Activated CD4-positive, CD25-positive, alpha-beta regulatory T cell treated with anti-CD3 and anti-CD28 coated beads, Interleukin-2, amount 50 U/mL, for 24 hours (primary cell): ENCODE results near the gene PRSS36.
"Not testable (repeated sequence)": the region's sequence is repeated elsewhere in the genome, so short reads cannot be mapped to it uniquely, and the experiment has no call there.

Source experiments
- ATAC-seq, 2 donors: fragments of 150-1000 bp; cut with Tn5 transposase; one replicate each; pipeline ENCODE4 v1.10.0; 2021; ENCODE audit warnings: mild to moderate bottlenecking in 1 of 2, moderate library complexity in 1 of 2

The PRSS36 gene

GRCh38 chr16:31149894-31150890, at the start of gene PRSS36:
TSS of gene PRSS36 (minus strand) at chr16:31150066. CDS start at chr16:31150035, 31 bp downstream.
- ATAC-seq: no peak

DNA sequence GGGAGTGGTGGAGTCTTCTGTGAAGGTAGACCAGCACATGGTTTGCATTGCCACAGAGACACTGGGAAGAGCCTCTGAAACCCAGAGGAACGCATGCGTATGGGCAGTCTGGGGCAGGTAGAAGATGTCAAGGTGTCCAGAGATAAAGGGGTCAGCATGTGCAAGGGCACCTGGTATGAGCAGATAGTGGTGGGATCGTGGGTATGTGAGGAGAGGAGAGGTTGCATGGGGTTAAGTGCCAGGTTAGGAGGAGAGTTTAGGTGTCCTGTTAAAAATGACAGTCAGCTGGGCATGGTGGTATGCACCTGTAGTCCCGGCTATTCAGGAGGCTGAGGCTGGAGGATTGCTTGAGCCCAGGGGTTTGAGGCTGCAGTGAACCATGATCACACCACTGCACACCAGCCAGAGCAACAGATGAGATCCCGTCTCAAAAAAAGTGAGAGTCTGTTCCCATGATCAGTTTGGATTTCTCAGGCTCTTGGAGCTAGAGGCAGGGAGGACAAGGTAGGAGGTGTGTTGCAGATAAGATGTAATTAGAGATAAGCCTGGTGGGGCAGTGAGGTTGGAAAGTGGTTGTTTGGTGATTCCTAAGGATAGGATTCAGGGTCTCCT, 49.7 kb upstream of the PRSS36 start:
- ATAC-seq: no peak

DNA sequence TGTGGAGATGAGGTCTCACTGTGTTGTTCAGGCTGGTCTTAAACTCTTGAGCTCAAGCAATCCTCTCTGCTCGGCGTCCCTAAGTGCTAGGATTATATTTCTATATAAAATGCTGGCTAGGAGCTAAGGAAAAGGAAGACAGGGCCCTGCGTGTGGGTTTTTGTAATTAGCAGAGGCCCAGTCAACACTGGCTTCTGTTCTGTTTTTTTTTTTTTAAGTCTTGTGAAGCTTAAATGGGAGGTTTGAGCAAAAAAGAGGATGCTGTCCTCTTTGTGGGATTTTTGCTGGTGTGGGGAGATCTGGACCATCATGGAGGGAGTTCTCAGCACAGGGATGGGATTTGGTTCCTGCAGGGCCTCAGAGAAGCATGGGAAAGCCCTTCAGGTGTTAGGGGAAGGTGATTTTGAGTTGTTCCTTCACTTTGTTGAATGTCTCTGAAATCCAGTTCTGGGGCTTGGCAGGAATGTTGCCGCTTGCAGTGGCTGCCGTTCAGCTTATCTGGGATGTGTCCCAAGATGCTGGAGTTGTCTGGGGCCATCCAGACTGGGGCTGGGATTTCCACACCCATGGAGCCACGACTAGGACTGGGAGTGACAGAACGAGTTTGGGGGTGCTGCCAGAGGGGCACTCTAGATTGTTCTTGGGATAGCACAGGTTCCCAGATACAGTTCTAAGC, 48.5 kb upstream of the PRSS36 start:
- no peak for ATAC-seq

DNA sequence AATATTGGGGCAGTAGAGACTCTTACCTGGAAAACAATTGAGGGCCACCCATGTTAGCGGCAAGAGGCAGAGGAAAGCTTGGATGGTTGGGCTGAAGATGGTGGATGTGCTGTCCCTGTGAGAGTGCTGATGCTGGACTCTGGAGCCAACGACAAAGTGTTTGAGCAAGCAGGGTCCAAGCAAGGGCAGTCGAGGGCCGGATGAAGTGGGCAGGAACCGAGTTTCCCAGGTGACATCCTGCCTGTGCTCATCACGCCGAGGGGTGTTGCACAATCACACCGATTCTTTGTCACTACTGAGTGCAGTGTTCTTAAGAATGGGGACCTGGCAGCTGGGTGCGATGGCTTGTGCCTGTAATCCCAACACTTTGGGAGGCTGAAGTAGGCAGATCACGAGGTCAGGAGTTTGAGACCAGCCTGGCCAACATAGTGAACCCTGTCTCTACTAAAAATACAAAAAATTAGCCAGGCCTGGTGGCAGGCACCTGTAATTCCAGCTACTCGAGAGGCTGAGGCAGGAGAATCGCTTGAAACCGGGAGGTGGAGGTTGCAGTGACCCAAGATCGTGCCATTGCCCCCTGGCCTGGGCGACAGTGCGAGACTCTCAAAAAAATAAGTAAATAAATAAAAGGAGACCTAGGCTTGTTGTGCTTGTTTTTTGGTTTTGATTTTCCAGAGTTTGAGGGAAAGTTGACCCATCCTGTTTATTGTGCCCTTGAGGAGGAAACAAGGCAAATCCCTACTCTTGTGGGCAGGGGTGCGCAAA, 46.6 kb upstream of the PRSS36 start:
- ATAC-seq: no peak

GRCh38 chr16:31195861-31196260, 46.0 kb upstream of the PRSS36 start:
- ATAC-seq: not testable (repeated sequence)

DNA sequence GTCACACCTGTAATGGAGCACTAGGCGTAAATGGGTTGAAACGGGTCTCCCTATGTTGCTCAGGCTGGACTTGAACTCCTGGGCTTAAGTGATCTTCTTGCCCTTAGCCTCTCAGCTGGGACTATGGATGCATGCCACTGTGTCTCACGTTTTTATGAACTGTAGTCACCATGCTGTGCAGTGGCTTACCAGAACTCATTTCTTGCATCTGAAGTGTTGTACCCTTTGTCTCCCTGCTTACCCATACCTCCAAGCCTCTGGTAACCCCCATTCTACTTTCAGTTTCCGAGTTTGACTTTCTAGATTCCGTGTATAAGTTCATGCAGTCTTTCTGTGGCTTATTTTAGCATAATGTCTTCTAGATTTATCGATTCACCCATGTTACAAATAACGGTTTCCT, 45.0 kb upstream of the PRSS36 start:
- ATAC-seq: peak; percentile 51 to 66

DNA sequence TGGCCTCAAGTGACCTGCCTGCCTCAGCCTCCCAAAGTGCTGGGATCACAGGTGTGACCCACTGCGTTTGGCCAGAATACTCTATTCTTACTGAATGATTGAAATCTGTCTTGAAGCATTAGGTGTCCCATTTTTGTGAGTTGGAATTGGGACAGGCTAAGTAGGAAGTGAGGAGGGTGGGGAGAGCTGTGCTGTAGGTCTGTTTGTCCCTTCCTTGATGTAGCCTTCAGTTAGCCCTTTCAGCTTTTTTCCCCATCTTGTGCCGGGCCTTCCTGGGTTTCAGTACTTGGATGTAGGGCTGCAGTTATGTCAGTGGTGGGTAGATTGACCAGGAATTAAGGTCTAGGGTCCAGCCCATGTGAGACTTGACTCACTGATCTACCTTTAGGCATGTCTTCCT, 44.0 kb upstream of the PRSS36 start:
- ATAC-seq: no peak

DNA sequence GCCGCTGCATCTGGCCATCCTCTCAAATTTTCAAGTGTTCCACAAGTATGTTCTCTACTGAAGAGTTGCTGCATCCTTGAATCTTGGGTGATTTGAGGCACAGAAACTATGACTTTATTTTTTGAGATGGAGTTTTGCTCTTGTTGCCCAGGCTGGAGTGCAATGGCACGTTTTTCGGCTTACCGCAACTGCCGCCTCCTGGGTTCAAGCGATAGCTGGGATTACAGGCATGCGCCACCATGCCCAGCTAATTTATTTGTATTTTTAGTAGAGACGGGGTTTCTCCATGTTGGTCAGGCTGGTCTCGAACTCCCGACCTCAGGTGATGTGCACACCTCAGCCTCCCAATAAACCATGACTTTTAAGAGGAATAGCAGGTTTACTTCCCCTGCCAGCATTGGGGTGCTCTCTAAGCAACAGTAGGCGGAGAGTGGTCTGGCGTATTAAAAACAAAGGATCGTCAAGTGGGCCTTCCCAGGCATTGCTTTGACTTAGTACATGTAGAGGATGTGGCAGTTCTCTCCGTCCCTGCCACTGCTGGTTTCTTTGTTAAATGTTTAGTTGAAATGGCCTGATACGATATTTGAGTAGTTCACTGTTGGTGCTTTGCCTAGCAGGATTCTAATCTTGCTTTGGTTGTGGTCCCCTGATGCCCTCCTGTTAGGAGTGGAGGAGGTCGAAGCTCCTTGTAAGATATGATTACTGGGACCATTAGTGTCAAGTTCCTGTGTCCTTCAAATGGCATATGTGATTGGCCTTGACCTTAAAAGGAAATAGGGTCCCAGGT, 43.2 kb upstream of the PRSS36 start:
- no peak for ATAC-seq

DNA sequence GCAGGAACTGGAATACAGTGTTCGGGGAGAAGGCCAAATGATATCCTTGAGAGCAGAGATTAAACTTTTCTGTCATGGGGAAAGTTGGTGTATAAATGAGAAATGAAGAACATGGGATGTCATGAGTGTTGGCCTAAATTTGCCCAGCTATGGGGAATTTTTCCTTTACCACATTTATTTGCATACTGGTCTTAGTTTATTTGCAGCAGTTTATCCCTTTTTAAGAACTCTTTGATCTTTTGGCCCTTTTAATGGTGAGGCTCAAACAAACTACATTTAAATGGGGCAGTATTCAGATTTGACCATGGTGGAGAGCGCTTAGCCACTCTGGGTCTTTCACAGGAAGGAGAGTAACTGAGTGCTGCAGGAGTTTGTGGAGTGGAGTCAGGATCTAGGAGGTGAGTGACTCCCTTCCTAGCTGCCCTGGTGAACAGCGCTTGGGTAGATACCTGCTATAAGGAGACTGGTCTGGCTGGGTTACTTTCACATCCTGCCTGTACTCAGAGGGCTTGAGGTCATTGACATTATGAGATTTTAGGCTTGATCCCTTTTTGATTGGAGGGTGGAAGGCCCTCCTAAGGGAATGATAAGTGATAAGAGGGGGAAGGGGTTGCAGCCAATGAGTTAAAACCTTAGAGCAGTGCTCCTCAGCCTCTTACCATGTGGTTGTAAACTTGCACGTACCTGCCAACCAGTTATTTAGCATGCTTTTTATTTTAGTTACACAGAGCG, 42.0 kb upstream of the PRSS36 start:
- no peak for ATAC-seq

GRCh38 chr16:31190818-31191444, 41.1 kb upstream of the PRSS36 start:
- no peak for ATAC-seq

- ATAC-seq: no peak
These were observed 40.2 kb upstream of the PRSS36 start for GRCh38 chr16:31190061-31190460.

- no peak for ATAC-seq
These were observed 39.5 kb upstream of the PRSS36 start for GRCh38 chr16:31189412-31189778.

DNA sequence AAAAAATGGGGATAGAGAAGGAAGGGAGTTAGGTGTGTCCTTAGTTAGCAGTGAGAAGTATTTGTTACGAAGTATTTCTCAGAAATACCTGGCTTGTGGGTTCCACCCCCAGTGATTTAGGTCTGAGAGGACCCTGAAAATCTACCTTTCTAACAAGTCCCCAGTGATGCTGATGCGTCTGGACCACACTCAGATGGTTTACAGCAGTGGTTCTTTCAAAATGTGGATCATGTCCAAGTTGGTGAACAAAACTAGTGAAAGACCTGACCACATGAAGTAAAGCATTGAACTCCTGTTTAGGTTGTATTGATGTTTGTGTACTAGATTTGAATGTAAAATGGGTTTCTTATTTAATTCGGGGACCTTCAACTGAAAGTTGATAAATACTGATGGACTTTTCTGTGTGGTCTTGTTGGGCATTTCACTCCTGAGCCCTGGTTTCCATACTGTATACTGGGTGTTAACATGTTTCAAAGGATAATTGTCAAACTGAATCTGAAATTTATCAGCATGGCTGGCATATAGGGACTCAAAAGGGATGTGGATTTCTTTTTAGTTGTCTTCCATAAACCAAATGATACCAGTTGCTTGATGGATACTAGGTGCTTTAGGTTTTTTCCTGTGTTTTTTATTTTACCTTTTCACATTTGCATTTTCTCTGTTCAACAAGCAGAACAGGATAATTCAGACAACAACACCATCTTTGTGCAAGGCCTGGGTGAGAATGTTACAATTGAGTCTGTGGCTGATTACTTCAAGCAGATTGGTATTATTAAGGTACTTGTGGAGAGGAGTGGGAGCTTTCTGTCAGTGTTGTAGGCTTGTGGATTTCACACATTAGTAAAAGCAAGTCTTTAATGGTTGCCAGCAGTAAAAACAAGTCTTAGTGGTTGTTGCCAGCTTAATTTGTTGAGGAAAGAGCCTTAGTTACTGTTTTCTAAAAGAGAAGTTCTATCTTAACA, 38.9 kb upstream of the PRSS36 start:
- no peak for ATAC-seq

DNA sequence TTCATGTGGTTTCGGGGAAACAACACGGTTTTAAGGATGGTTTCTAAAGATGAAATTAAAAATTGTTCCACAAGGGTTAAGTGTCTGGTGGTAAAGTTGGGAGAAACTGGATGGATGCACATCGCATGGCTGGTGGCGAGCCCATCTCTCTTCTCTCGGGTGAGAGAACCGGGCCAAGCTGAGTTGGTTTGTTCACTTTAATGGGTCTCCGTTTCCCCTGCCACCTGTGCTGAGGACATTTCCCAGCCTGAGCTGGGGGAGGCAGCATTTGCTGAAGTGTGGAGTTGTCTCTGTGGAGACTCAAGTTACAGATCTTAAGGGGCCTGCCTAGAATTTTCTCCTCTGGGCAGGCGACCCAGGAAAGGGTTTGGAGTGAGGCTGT, 37.9 kb upstream of the PRSS36 start:
- ATAC-seq: no peak

GRCh38 chr16:31186930-31187807, 37.3 kb upstream of the PRSS36 start:
- peak in 1 of 2 donors; percentile 15 for ATAC-seq

DNA sequence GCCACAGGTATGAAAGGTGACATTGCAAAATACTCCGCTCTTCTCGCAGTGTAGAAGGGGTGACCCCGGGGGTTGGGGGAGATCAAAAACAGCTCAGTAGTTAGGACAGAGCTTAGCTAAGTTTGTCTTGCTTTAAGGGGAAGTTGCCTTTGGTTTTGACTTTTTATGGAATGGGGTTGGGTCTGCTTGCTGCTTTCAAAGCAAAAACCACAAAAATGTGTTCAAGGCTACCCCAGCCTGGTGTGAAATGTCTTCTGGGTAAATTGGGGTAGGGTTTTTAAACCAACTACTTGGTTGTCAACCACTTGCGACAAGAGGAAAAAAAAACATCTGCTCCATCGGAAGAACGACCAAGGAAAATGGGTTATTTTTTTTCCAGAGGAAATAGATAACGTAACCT, 36.3 kb upstream of the PRSS36 start:
- ATAC-seq: no peak

DNA sequence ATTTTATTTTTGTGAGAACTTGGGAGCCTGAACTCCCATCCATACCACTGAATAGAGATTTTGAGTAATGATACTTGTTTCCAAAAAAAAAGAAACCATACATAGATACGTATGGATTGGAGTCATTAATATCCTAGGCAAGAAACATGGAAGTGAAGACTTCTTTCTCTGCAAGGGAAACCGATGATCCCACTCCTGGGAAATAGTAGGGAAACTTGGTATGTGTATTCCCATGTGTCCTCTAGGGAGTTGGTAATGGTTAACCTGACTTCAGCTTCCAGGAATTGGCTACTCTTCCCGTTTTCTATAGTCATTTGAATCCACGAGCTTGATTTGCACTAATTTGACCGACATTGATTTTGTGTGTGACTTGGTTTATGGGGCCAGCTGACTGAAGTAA, 35.5 kb upstream of the PRSS36 start:
- ATAC-seq: no peak

DNA sequence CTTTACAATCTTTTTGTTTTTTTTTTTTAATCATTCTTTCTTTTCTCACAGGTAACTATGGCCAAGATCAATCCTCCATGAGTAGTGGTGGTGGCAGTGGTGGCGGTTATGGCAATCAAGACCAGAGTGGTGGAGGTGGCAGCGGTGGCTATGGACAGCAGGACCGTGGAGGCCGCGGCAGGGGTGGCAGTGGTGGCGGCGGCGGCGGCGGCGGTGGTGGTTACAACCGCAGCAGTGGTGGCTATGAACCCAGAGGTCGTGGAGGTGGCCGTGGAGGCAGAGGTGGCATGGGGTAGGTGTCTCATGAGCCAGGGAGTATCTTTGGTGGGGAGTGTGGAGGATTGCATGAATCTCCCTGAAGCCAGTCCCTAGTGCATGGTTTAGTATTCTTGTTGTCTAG, 35.0 kb upstream of the PRSS36 start:
- ATAC-seq: no peak
